HEK293T (cell line): ENCODE results near the gene SLC35B1.

Source experiments
- BHLHE40 ChIP-seq: fragments of 450-650 bp; IDR thresholded peaks from 2 replicates; pipeline ENCODE4 v1.6.1; 2016; ENCODE audit warnings: mild to moderate bottlenecking, moderate library complexity, borderline replicate concordance
- FOXA1 ChIP-seq: fragments of 450-650 bp; IDR thresholded peaks from 2 replicates; pipeline ENCODE4 v1.6.1; 2016; ENCODE audit warnings: mild to moderate bottlenecking
- FOXK2 ChIP-seq: fragments of 450-650 bp; IDR thresholded peaks from 2 replicates; pipeline ENCODE4 v1.6.1; 2016; ENCODE audit warnings: mild to moderate bottlenecking
- FOXM1 ChIP-seq: fragments of 450-650 bp; IDR thresholded peaks from 2 replicates; pipeline ENCODE4 v1.6.1; 2017; ENCODE audit warnings: mild to moderate bottlenecking, borderline replicate concordance
- HDGF ChIP-seq: fragments of 450-650 bp; IDR thresholded peaks from 2 replicates; pipeline ENCODE4 v1.6.1; 2017; ENCODE audit warnings: antibody characterized with exemption, borderline replicate concordance
- NFRKB ChIP-seq: fragments of 450-650 bp; IDR thresholded peaks from 2 replicates; pipeline ENCODE4 v1.6.1; 2016; ENCODE audit warnings: mild to moderate bottlenecking, moderate library complexity
- SP1 ChIP-seq: fragments of 450-650 bp; IDR thresholded peaks from 2 replicates; pipeline ENCODE4 v1.6.1; 2017
- SUZ12 ChIP-seq: fragments of 450-650 bp; IDR thresholded peaks from 2 replicates; pipeline ENCODE4 v1.6.1; 2016; ENCODE audit warnings: mild to moderate bottlenecking
- TARDBP ChIP-seq: fragments of 450-650 bp; IDR thresholded peaks from 2 replicates; pipeline ENCODE4 v1.6.1; 2016
- ZNF384 ChIP-seq: fragments of 450-650 bp; IDR thresholded peaks from 2 replicates; pipeline ENCODE4 v1.6.1; 2016
- TF ChIP-seq, protein P1 (sequence below): fragments of 450-650 bp; IDR thresholded peaks from 2 replicates; pipeline ENCODE4 v1.6.1; 2016

GRCh38 chr17:49659661-49660382 is 47.9 kb downstream of the SLC35B1 start:
- TF ChIP-seq FOXM1 (no peak), SP1 (no peak), FOXA1 (no peak), BHLHE40 (no peak), NFRKB (no peak), SUZ12 (no peak), ZNF384 (no peak), FOXK2 (no peak), TARDBP (no peak), HDGF (no peak)
- TF ChIP-seq, protein P1, sequence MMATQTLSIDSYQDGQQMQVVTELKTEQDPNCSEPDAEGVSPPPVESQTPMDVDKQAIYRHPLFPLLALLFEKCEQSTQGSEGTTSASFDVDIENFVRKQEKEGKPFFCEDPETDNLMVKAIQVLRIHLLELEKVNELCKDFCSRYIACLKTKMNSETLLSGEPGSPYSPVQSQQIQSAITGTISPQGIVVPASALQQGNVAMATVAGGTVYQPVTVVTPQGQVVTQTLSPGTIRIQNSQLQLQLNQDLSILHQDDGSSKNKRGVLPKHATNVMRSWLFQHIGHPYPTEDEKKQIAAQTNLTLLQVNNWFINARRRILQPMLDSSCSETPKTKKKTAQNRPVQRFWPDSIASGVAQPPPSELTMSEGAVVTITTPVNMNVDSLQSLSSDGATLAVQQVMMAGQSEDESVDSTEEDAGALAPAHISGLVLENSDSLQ = no peak
